GM12873 (cell line): ENCODE measurements around the gene TSEN2.

Experiments used
- TF ChIP-seq, protein P1 (sequence below): IDR thresholded peaks from 2 replicates; pipeline ENCODE4 v1.5.1; 2012; ENCODE audit warnings: low read depth, mild to moderate bottlenecking, moderate library complexity, low read length, control low read depth; ENCODE audit not compliant: insufficient read depth; ENCODE audit errors: missing control alignments

Gene TSEN2

DNA sequence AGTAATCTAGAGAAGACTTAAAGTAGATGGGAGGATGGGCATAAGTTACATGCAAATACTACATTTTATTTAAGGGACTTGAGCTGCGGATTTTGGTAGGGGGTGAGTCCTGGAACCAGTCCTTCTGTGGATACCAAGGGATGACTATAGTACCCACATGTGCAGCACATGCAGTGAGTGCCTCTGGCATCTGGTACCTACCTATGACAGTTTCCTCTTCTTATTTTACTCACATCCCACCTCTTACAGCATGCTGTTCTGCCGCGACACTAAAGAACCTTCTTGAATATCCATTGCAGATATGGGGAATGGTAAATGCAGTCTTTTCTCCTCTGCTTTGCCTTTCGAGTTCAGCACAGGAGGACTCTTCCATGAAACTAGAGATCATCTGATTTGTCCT lies 1.7 kb downstream of the TSEN2 start:
- TF ChIP-seq, protein P1, sequence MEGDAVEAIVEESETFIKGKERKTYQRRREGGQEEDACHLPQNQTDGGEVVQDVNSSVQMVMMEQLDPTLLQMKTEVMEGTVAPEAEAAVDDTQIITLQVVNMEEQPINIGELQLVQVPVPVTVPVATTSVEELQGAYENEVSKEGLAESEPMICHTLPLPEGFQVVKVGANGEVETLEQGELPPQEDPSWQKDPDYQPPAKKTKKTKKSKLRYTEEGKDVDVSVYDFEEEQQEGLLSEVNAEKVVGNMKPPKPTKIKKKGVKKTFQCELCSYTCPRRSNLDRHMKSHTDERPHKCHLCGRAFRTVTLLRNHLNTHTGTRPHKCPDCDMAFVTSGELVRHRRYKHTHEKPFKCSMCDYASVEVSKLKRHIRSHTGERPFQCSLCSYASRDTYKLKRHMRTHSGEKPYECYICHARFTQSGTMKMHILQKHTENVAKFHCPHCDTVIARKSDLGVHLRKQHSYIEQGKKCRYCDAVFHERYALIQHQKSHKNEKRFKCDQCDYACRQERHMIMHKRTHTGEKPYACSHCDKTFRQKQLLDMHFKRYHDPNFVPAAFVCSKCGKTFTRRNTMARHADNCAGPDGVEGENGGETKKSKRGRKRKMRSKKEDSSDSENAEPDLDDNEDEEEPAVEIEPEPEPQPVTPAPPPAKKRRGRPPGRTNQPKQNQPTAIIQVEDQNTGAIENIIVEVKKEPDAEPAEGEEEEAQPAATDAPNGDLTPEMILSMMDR, result no peak

DNA sequence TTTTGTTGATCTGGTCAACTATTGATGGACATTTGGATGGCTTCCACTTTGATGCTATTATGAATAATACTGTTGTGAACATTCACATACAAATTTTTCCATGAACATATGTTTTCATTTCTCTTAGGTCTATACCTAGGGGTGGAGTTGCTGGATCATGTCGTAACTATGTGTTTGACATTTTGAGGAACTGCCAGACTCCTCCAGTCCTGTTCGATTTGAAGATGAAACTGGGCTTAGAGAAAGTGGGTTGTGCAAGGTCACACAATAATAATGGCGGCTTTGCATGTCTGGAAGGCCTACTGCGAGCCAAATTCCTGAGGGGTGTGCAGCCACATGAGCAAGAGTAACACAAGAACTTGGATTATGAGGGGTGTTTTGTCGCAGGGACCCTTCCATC lies 2.6 kb downstream of the TSEN2 start:
- TF ChIP-seq, protein P1, result no peak

DNA sequence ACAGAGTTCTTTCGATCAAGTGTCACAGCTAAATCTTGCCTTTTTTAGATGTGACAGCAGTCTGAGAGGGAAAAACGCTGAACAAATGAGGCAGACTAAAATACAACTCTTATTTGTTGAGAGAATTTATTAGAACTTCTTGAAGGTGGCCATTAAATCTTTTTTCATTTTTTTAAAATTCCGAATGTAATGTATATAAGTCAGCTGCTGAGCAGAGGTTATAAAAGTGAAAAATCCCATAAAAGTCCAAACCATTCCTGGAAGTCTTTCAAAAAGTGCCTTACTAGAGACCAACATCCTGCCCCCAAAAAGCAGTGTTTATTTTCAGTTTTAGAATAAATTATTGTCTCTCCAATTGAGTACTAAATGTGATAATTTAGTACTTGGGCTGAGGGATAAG lies 3.1 kb downstream of the TSEN2 start:
- TF ChIP-seq, protein P1, result no peak

DNA sequence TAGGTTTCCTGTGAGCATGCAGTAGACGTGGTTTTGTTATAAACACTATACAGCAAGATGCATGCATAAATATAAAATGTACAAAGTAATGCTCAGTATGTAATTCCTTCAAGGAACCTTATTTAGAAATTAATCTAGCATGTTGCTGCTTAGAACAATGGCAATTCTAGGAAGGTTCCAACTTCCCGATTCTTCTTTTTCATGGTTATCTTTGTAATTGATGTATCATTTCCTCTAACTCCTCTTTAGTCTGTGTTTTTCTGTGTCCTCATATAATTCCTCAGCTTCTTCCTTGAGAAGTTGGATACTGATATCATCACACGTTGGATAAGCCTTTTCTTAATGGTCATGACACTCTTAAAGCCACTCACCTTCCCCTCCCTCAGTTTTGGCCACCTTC lies 3.5 kb downstream of the TSEN2 start:
- TF ChIP-seq, protein P1, result no peak

DNA sequence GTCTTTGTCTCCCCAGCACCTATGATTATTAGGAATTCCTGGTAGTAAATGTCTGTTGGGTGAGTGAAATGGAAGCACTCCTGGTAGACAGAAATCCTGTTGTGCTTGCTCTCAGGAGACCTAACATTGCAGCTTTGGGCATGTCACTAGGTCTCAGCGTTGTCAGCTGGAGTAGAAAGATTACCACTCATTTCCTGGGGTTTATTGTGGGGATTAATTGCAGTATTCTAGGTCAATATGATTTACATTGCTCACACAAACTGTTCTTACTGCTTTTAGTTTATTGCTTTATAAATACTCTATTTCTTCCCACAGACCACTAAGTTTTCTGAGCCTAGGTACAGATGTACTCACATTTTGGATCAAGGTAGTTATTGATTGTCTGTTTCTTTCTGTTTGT lies 5.1 kb downstream of the TSEN2 start:
- TF ChIP-seq, protein P1, result no peak

DNA sequence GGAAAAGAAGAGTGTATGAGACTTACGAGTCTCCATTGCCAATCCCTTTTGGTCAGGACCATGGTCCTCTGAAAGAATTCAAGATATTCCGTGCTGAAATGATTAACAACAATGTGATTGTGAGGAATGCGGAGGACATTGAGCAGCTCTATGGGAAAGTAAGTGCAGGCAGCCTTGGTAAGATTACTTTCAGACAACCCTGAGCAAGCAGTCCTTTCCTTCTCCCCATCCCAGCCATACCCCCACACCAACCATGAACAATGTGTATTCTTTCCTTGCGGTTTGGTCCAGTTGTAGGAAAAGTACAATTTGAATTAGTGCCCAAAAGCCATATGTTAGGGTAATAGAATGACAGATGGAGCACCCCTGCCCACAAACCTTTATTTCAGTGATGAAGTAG lies 5.6 kb downstream of the TSEN2 start:
- TF ChIP-seq, protein P1, result no peak

DNA sequence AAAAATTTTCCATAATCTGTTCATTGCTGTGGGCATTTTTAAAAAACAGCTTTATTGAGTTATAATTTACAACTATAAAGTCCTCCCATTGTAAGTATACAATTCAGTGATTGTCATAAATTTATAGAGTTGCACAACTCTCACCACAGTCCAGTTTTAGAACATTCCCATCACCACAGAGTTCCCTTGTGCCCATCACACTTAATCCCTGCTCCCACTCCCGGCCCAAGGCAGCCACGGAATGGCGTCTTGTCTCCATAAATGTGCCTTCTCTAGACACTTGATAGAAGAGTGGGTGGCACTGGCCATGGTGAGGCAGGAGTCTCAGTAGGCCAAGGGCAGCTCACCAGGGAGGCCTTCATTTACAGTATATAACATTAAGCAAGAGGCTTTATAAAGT lies 6.3 kb downstream of the TSEN2 start:
- TF ChIP-seq, protein P1, result no peak
